IMR-90 (cell line): ENCODE results near the gene TYRO3. TPM values are rescaled to one million over a fixed set of nuclear protein-coding genes. Genes with fewer than 3 reads are reported as not detected.

ENCODE experiments used
- ATAC-seq: fragments of 200-7000 bp; cut with Tn5 transposase; 2 replicates; pipeline ENCODE4 v1.9.1; 2020; ENCODE audit warnings: low read depth, mild to moderate bottlenecking, moderate library complexity
- BruUV-seq: library from RNA; stranded (reverse); fragments of 400-500 nt; replicated peaks from 2 replicates; lab custom pipeline; 2021; lab: Mats Ljungman, UMichigan
- CTCF ChIA-PET: fragments of 300-600 bp; formaldehyde crosslinking; extraction: SDS; loops from one replicate; lab custom pipeline; 2021; ENCODE audit warnings: antibody characterized with exemption; lab: Yijun Ruan, JAX
- POLR2A ChIA-PET: fragments of 300-600 bp; sonication (Branson Sonifier 250); formaldehyde crosslinking; loops from one replicate; lab custom pipeline; 2022; ENCODE audit warnings: antibody characterized with exemption; ENCODE audit not compliant: unreplicated experiment; lab: Charles Lee
- DNase-seq: peaks from one replicate; pipeline ENCODE4 v3.0.0; 2013
- H2AFZ ChIP-seq: replicated peaks from 2 replicates; pipeline ENCODE3; 2013; ENCODE audit warnings: low read length, mild to moderate bottlenecking; ENCODE audit not compliant: poor library complexity
- H2AK5ac ChIP-seq: 2 replicates; pipeline ENCODE4 v1.6.1; 2013; ENCODE audit warnings: low read depth, low read length, inconsistent platforms
- H2AK9ac ChIP-seq: replicated peaks from 2 replicates; pipeline ENCODE3; 2013; ENCODE audit warnings: mild to moderate bottlenecking, low read depth, low read length, moderate library complexity; ENCODE audit not compliant: poor library complexity
- H2BK120ac ChIP-seq: 2 replicates; pipeline ENCODE4 v1.6.1; 2013; ENCODE audit warnings: low read depth, low read length, inconsistent platforms
- H2BK15ac ChIP-seq: 3 replicates; pipeline ENCODE4 v1.6.1; 2013; ENCODE audit warnings: low read depth, low read length, inconsistent platforms
- H2BK20ac ChIP-seq: 2 replicates; pipeline ENCODE4 v1.6.1; 2013; ENCODE audit warnings: low read depth, mild to moderate bottlenecking, inconsistent platforms, low read length, moderate library complexity
- H2BK5ac ChIP-seq: 2 replicates; pipeline ENCODE4 v1.6.1; 2013; ENCODE audit warnings: mild to moderate bottlenecking, low read depth, low read length, inconsistent platforms; ENCODE audit not compliant: poor library complexity, severe bottlenecking
- H3K14ac ChIP-seq: replicated peaks from 2 replicates; pipeline ENCODE4 v1.6.1; 2013; ENCODE audit warnings: low read depth, low read length, inconsistent platforms
- H3K18ac ChIP-seq: 2 replicates; pipeline ENCODE4 v1.6.1; 2013; ENCODE audit warnings: low read depth, low read length, control low read depth
- H3K23ac ChIP-seq: 2 replicates; pipeline ENCODE4 v1.6.1; 2013; ENCODE audit warnings: low read depth, low read length, inconsistent platforms
- H3K27ac ChIP-seq: 2 replicates; pipeline ENCODE4 v1.5.1; 2013; ENCODE audit warnings: mild to moderate bottlenecking, control low read depth, low read length; ENCODE audit not compliant: insufficient read depth
- H3K27me3 ChIP-seq: 2 replicates; pipeline ENCODE4 v1.6.1; 2013; ENCODE audit warnings: low read length; ENCODE audit not compliant: control insufficient read depth, insufficient read depth
- H3K36me3 ChIP-seq: 2 replicates; pipeline ENCODE4 v1.6.1; 2013; ENCODE audit warnings: low read length, mixed read lengths; ENCODE audit not compliant: control insufficient read depth, insufficient read depth
- H3K4ac ChIP-seq: 2 replicates; pipeline ENCODE4 v1.6.1; 2013; ENCODE audit warnings: low read depth, low read length, inconsistent platforms
- H3K4me1 ChIP-seq: 2 replicates; pipeline ENCODE4 v1.6.1; 2013; ENCODE audit warnings: low read length, mixed read lengths; ENCODE audit not compliant: control insufficient read depth, insufficient read depth
- H3K4me2 ChIP-seq: 2 replicates; pipeline ENCODE4 v1.6.1; 2013; ENCODE audit warnings: low read depth, mild to moderate bottlenecking, control low read depth, low read length, moderate library complexity
- H3K4me3 ChIP-seq: 2 replicates; pipeline ENCODE4 v1.5.1; 2013; ENCODE audit warnings: low read depth, mild to moderate bottlenecking, control low read depth, low read length, moderate library complexity; ENCODE audit not compliant: insufficient read depth
- H3K56ac ChIP-seq: 2 replicates; pipeline ENCODE4 v1.6.1; 2013; ENCODE audit warnings: low read length, inconsistent platforms; ENCODE audit not compliant: insufficient read depth; ENCODE audit errors: extremely low read depth
- H3K79me1 ChIP-seq, 2 experiments: 2 replicates each; pipeline ENCODE4 v1.6.1; 2013; ENCODE audit warnings: low read length in 2 of 2, inconsistent platforms in 1 of 2, low read depth in 1 of 2
- H3K9ac ChIP-seq: 2 replicates; pipeline ENCODE4 v1.6.1; 2013; ENCODE audit warnings: low read depth, low read length, control low read depth
- H3K9me1 ChIP-seq: 2 replicates; pipeline ENCODE4 v1.6.1; 2013; ENCODE audit warnings: low read length, inconsistent platforms; ENCODE audit not compliant: insufficient read depth
- H3K9me3 ChIP-seq: 2 replicates; pipeline ENCODE4 v1.6.1; 2013; ENCODE audit warnings: low read length; ENCODE audit not compliant: control insufficient read depth, insufficient read depth
- H4K20me1 ChIP-seq: 2 replicates; pipeline ENCODE4 v1.6.1; 2013; ENCODE audit warnings: low read length, inconsistent platforms; ENCODE audit not compliant: insufficient read depth
- H4K5ac ChIP-seq: 2 replicates; pipeline ENCODE4 v1.6.1; 2013; ENCODE audit warnings: mild to moderate bottlenecking, low read depth, low read length, control low read depth
- H4K8ac ChIP-seq, 2 experiments: 2 replicates each; pipeline ENCODE4 v1.6.1; 2013; ENCODE audit warnings: low read depth in 2 of 2, low read length in 2 of 2, control low read depth in 1 of 2, inconsistent platforms in 1 of 2
- H4K91ac ChIP-seq: 2 replicates; pipeline ENCODE4 v1.6.1; 2013; ENCODE audit warnings: low read depth, low read length, inconsistent platforms; ENCODE audit not compliant: insufficient read depth
- BHLHE40 ChIP-seq: fragments of 150-350 bp; IDR thresholded peaks from 2 replicates; pipeline ENCODE4 v1.6.1; 2016; ENCODE audit warnings: mild to moderate bottlenecking, low read depth, low read length
- CEBPB ChIP-seq: IDR thresholded peaks from 2 replicates; pipeline ENCODE4 v1.6.1; 2012; ENCODE audit warnings: low read depth, low read length, improper control_type of control experiment
- CHD1 ChIP-seq: IDR thresholded peaks from 2 replicates; pipeline ENCODE4 v1.6.1; 2012; ENCODE audit warnings: low read depth, low read length, improper control_type of control experiment
- CTCF ChIP-seq: conservative IDR thresholded peaks from 2 replicates; pipeline ENCODE4 v1.5.1; 2012; ENCODE audit warnings: mild to moderate bottlenecking, low read depth, low read length, improper control_type of control experiment
- MAFK ChIP-seq: IDR thresholded peaks from 2 replicates; pipeline ENCODE4 v1.6.1; 2012; ENCODE audit warnings: low read depth, low read length, improper control_type of control experiment
- MXI1 ChIP-seq: IDR thresholded peaks from 2 replicates; pipeline ENCODE4 v1.6.1; 2012; ENCODE audit warnings: low read depth, mild to moderate bottlenecking, low read length, moderate library complexity, borderline replicate concordance
- RCOR1 ChIP-seq: IDR thresholded peaks from 2 replicates; pipeline ENCODE4 v1.6.1; 2012; ENCODE audit warnings: mild to moderate bottlenecking, low read length, improper control_type of control experiment; ENCODE audit not compliant: insufficient replicate concordance
- RFX5 ChIP-seq: IDR thresholded peaks from 2 replicates; pipeline ENCODE4 v1.8.0; 2012; ENCODE audit warnings: low read depth, mild to moderate bottlenecking, low read length, moderate library complexity
- SMC3 ChIP-seq: fragments of 150-350 bp; IDR thresholded peaks from 2 replicates; pipeline ENCODE4 v1.6.1; 2016; ENCODE audit warnings: low read depth, mild to moderate bottlenecking, antibody characterized with exemption, low read length, moderate library complexity
- USF2 ChIP-seq: fragments of 150-350 bp; IDR thresholded peaks from 2 replicates; pipeline ENCODE4 v1.6.1; 2017; ENCODE audit warnings: mild to moderate bottlenecking, antibody characterized with exemption, low read length, low read depth
- WGBS, 2 experiments: methylation state at CpG; one replicate each; pipeline versions ENCODE4 v1.1.5 to v1.1.7; 2013; ENCODE audit warnings: missing lambda C conversion rate in 2 of 2; ENCODE audit not compliant: insufficient read length in 1 of 2; ENCODE audit errors: extremely low coverage in 2 of 2; 5-methylcytosine and 5-hydroxymethylcytosine counted together
- dilution Hi-C: fragments of 300-500 bp; cut with HindIII; formaldehyde crosslinking; loops from one replicate; pipeline ENCODE4 v1.14.3; 2018; ENCODE audit warnings: low sequenced_read_pairs; ENCODE audit not compliant: unreplicated experiment
- in situ Hi-C: fragments of 300-500 bp; cut with MboI; formaldehyde crosslinking; loops from 3 replicates; pipeline ENCODE4 v1.14.3; 2019; ENCODE audit warnings: low sequenced_read_pairs, inconsistent platforms, mixed read lengths
- intact Hi-C: fragments of 100-400 bp; cut with micrococcal nuclease; formaldehyde crosslinking; loops from 2 replicates; pipeline ENCODE4 v1.10.0; 2022
- polyA plus RNA-seq, 3 experiments: library from polyadenylated mRNA; depleted of rRNA; stranded (reverse); fragments of >200 nt; gene quantifications; 2 replicates each; pipeline ENCODE4 v1.2.3, GENCODE V29; 2012; ENCODE audit warnings: low replicate concordance in 1 of 3
- total RNA-seq: library from RNA; depleted of rRNA; stranded (reverse); fragments of >200 nt; gene quantifications from 2 replicates; pipeline ENCODE4 v1.2.3, GENCODE V29; 2012
- TF ChIP-seq, protein P1 (sequence below): fragments of 150-350 bp; IDR thresholded peaks from 2 replicates; pipeline ENCODE4 v1.6.1; 2016; ENCODE audit warnings: low read depth, mild to moderate bottlenecking, low read length, moderate library complexity, borderline replicate concordance

Gene TYRO3
- total and polyA plus RNA-seq, 2 of the 4 experiments (the other 2 are of a cell fraction), result 11.5 to 18.4 TPM

GRCh38 chr15:41584636-41585126, 25.7 kb downstream of the TYRO3 start:
- DNase-seq, result no peak
- BruUV-seq, result no TSS peak

More at GRCh38 chr15:41584636-41585126, 25.7 kb downstream of the TYRO3 start:
- Histone ChIP-seq H3K9me3 (no peaks in the 10 kb centered on the region), H3K27me3 (no peaks in the 10 kb centered on the region), H3K4me2 (peak overlapping the region; percentile 87; the same call in 1 of the 2 replicates), H2AFZ (peak overlapping the region; percentile 91), H3K79me1 (no peaks in the 10 kb centered on the region), H2AK5ac (no peak overlapping the region), H3K4ac (no peak overlapping the region), H2BK5ac (no peak overlapping the region), H2BK20ac (no peak overlapping the region), H3K14ac (no peak overlapping the region), H3K4me1 (peaks cover 4% of the 10 kb centered on the region; the same call in 1 of the 2 replicates), H2AK9ac (no peak overlapping the region), H3K23ac (no peak overlapping the region), H3K27ac (no peak overlapping the region), H4K20me1 (no peaks in the 10 kb centered on the region), H4K91ac (no peak overlapping the region), H3K4me3 (no peak overlapping the region), H4K8ac (peak overlapping the region; percentile 15 to 77; a peak in 3 of 4 replicates), H3K36me3 (no peaks in the 10 kb centered on the region), H3K18ac (no peak overlapping the region), H3K9ac (no peak overlapping the region), H4K5ac (peak overlapping the region; percentile 81), H2BK120ac (no peak overlapping the region), H3K56ac (no peak overlapping the region), H3K9me1 (no peaks in the 10 kb centered on the region; the same call in 1 of the 2 replicates), H2BK15ac (no peak overlapping the region)
- no peak for ATAC-seq
- WGBS, 2 experiments, result no CpG with 5 or more reads among the region's 7 CpGs
- dilution Hi-C loops, result no loop called here
- POLR2A ChIA-PET, result no interaction called here
- CTCF ChIA-PET, result interaction anchor here (1.9 kb wide), 1 partner anchor 19 kb away, joined by 9 read pairs; no protein-coding TSS in a partner anchor
- no peak for TF ChIP-seq CTCF
- TF ChIP-seq, protein P1, sequence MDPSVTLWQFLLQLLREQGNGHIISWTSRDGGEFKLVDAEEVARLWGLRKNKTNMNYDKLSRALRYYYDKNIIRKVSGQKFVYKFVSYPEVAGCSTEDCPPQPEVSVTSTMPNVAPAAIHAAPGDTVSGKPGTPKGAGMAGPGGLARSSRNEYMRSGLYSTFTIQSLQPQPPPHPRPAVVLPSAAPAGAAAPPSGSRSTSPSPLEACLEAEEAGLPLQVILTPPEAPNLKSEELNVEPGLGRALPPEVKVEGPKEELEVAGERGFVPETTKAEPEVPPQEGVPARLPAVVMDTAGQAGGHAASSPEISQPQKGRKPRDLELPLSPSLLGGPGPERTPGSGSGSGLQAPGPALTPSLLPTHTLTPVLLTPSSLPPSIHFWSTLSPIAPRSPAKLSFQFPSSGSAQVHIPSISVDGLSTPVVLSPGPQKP, result no peak
- TF ChIP-seq MAFK, result no peak
- no peak for TF ChIP-seq SMC3
- no peak for TF ChIP-seq RFX5
- no peak for TF ChIP-seq RCOR1
- no peak for TF ChIP-seq CEBPB
- TF ChIP-seq MXI1, result no peak
- no peak for TF ChIP-seq CHD1
- no peak for TF ChIP-seq BHLHE40
- TF ChIP-seq USF2, result no peak
- intact Hi-C loops, result loop anchor here (5.0 kb wide), 1 partner anchor 117 kb away; no protein-coding TSS in a partner anchor
- in situ Hi-C loops, result no loop called here
